Coronary artery (tissue), 2 donors: Measurements from ENCODE around the gene HSFX1.
"Not testable (repeated sequence)": the region's sequence is repeated elsewhere in the genome, so short reads cannot be mapped to it uniquely, and the experiment has no call there.

Experiments
- DNase-seq: peaks from one replicate; pipeline ENCODE4 v3.0.0-alpha.2; 2017; ENCODE audit warnings: low spot score
- H3K27ac ChIP-seq, 2 donors: fragments of 200-600 bp; sonication (generic); one replicate each; pipeline ENCODE4 v1.5.1; 2016 to 2019
- H3K4me3 ChIP-seq: fragments of 200-600 bp; sonication (generic); 2 replicates; pipeline ENCODE4 v1.5.1; 2016; ENCODE audit warnings: mild to moderate bottlenecking, moderate library complexity
- TF ChIP-seq, protein P1 (sequence below): fragments of 200-600 bp; sonication (generic); IDR thresholded peaks from one replicate; pipeline ENCODE4 v1.5.1; 2019; ENCODE audit warnings: antibody characterized with exemption

Gene HSFX1, protein sequence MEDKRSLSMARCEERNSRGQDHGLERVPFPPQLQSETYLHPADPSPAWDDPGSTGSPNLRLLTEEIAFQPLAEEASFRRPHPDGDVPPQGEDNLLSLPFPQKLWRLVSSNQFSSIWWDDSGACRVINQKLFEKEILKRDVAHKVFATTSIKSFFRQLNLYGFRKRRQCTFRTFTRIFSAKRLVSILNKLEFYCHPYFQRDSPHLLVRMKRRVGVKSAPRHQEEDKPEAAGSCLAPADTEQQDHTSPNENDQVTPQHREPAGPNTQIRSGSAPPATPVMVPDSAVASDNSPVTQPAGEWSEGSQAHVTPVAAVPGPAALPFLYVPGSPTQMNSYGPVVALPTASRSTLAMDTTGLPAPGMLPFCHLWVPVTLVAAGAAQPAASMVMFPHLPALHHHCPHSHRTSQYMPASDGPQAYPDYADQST

DNA sequence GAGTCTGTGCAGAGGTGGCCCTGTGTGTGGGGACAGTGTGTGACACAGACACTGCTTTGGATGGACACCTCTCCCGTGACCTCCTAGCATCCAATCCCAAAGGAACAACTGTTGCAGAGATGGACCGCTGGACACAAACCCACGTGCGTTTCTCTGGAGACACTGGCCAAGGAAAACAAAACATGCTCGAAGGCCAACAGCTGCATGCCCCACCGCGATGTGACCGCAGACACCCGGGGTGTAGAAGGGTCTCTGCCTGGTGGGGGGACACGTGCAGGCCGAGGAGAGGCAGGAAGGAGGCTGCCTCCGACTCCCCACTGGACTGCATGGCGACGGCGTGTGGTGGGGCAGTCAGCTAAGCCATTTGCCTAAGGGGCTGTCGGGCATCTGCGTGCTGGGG is at the start of gene HSFX1:
TSS of gene HSFX1 (plus strand) at position 301 of the 400 bp plus-strand sequence. CDS start 614 bp downstream, outside the sequence.
- H3K27ac ChIP-seq, H3K4me3 ChIP-seq, DNase-seq: not testable (repeated sequence)

DNA sequence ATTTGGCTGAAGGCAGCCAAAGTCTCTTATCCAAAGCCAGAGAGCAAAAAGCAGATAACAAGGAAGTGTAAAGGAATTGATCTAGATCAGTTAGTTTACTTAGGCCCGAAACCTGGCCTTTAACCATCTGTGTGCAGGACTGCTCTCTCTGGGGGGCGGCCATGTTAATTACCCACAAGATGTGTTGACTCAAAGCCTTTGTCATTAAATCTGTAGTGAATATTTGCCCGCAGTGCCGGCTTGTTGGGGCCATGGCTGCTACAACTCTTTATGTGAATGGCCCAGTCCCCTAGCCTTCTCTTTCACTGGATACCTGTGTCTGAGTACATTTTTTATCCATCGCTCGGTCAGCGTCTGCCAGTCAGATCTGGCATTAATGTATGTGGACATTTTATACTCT is 46.6 kb upstream of the HSFX1 start:
- not testable (repeated sequence) for H3K27ac ChIP-seq, DNase-seq, H3K4me3 ChIP-seq

DNA sequence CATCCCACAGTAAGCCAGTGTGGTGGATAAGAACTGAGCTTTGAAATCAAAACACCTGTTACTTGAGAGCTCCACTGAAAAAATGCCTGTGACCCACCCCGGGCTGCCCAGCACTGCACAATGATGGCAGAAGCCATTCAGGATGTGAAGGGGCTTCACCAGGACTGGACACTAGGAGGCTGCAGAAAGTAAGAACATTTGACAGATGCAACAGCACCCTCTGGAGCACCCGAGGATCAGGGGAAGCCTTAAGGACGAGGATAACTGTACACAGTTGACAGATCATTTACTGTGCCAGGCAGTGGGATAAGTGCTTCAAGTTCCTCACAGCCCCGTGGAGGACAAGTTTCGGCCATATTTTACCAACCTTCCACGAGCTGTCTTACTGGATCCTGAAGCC is 31.6 kb upstream of the HSFX1 start:
- not testable (repeated sequence) for H3K4me3 ChIP-seq, DNase-seq, H3K27ac ChIP-seq

DNA sequence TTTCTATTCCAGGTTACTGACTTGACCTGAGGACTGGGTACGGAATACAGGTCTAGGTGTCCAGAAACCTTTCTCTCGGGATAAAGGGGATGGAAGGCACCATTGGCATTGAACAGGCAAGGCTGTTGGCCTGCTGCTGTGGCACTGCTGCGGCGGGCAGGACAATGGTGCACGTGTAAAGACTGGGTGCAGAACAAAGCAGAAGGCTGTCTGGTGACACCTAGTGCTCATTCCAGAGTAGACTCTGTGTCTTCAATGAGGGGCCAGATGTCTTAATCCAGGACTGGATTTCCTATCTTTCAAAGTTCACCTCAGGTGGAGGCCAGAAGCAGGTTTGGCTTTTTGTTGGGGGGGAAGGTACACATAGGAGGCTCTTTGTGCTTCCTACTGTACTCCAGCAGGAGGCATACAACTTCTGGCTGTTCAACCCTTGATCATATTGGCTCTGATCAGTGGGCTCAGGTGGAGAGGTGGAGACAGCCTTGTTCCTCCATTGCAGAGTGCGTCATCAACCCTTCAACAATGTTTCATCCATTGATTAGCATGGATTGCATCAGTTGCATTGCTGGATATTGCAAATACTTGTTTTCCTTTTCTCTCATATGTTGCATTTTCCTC is 27.4 kb upstream of the HSFX1 start:
- DNase-seq, H3K4me3 ChIP-seq, H3K27ac ChIP-seq: not testable (repeated sequence)

DNA sequence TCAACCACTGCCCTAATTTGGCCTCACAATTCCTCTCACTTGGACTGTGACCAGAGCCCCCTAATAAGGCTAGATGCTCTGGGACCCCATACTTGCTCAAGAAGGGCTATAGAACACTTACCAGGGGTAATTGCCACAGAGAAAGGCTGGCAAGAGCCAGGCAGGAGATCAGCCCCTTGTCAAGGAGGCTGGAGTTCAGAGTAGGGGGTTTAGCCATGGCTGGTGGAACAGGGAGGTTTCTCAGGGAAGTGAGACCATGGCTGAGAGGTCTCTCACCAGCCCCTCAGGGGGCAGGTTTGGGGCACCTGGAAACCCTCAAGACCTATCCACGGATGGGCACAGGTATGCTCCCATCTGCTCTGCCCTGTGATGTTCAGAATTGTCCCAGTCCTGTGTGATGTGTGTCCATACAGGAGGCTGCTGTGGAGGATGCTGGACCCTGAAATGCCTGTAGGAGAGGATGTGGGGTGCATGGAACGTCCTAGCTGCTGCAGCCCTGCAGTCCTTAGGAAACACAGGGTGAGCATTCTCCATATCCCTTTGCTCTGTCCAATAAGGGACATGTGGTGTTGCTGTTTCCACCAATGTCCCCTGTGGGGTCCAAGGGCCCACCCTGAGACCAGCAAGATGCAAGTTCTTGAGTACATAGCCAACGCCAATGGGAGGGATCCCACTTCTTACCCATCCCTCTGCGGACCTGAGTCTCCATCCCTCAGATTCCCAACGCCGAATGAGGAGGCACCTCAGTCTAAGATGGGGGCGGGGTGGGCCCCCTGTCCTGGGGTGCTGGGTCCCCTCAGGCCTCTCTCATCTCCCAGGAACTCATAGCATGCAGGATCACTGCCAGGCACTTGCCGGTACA is 16.4 kb upstream of the HSFX1 start:
- Histone ChIP-seq H3K4me3 (no peak overlapping the region), H3K27ac (no peak overlapping the region)
- TF ChIP-seq, protein P1, sequence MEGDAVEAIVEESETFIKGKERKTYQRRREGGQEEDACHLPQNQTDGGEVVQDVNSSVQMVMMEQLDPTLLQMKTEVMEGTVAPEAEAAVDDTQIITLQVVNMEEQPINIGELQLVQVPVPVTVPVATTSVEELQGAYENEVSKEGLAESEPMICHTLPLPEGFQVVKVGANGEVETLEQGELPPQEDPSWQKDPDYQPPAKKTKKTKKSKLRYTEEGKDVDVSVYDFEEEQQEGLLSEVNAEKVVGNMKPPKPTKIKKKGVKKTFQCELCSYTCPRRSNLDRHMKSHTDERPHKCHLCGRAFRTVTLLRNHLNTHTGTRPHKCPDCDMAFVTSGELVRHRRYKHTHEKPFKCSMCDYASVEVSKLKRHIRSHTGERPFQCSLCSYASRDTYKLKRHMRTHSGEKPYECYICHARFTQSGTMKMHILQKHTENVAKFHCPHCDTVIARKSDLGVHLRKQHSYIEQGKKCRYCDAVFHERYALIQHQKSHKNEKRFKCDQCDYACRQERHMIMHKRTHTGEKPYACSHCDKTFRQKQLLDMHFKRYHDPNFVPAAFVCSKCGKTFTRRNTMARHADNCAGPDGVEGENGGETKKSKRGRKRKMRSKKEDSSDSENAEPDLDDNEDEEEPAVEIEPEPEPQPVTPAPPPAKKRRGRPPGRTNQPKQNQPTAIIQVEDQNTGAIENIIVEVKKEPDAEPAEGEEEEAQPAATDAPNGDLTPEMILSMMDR: no peak
- DNase-seq: no peak

DNA sequence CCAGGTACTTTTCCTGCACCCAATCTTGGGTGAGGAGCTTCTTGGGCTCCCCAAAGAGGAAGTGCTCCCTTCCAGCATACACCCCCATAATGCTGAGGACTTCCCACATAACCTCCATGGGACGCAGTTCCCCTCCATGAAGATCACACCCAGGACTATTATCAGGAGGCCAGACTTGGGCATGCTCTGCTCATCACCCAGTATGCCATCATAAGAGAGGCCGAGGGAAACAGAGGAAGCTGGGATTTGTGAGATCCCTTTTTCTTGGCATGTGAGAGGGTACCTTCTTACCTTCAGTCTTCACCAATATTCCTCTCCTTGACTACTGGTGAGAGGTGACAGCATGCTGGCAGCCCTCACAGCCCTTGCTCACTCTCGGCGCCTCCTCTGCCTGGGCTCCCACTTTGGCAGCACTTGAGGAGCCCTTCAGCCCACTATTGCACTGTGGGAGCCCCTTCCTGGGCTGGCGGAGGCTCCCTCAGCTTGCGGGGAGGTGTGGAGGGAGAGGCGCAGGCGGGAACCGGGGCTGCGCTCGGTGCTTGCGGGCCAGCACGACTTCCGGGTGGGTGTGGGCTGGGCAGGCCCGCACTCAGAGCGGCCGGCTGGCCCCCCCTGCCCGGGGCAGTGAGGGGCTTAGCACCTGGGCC is 15.7 kb upstream of the HSFX1 start:
- TF ChIP-seq, protein P1: no peak
- Histone ChIP-seq H3K27ac (no peak overlapping the region), H3K4me3 (no peak overlapping the region)
- peak; percentile 41 for DNase-seq

DNA sequence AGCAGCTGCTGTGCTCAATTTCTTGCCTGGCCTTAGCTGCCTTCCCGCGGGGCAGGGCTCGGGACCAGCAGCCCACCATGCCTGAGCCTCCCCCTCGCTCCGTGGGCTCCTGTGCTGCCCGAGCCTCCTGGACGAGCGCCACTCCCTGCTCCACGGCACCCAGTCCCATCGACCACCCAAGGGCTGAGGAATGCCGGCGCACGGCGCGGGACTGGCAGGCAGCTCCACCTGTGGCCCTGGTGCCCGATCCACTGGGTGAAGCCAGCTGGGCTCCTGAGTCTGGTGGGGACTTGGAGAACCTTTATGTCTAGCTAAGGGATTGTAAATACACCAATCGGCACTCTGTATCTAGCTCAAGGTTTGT is 15.2 kb upstream of the HSFX1 start:
- not testable (repeated sequence) for DNase-seq, H3K4me3 ChIP-seq, H3K27ac ChIP-seq

DNA sequence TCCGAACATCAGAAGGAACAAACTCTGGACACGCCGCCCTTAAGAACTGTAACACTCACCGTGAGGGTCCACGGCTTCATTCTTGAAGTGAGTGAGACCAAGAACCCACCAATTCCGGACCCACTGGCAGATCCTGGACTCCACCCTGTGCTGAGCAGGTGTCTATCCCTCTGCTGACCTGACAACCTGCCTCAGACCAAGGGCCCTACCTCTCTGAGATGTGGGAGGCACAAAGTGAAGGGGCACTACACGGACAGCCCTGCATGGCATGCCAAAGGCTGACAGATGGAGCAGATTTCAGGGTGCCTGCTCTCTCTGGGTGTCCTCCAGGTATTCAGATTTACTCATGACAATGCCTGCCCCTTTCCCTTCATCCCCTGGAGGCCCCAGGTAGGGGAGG is 14.0 kb upstream of the HSFX1 start:
- no peak overlapping the region for H3K27ac ChIP-seq
- no peak overlapping the region for H3K4me3 ChIP-seq
- peak; percentile 43 for DNase-seq
- TF ChIP-seq, protein P1: no peak

DNA sequence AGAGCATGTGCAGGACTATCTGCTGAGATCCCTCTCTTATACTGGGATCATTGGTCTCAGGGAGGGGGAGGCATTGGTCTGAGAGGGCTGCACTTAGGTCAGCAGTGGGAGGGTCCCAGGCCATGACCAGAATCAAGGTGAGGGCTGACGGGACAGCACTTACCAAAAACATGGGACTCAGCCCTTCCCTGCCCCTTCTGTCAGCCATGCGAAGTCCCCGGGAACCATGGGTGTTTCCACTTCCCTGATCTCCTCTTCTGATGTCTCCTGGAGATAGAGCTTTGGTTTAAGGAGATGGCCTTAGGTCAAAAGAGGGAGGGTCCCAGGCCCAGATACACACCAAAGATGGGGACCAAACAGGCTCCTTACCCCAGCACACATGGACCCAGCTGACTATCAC is 12.9 kb upstream of the HSFX1 start:
- no peak overlapping the region for H3K27ac ChIP-seq
- no peak overlapping the region for H3K4me3 ChIP-seq
- TF ChIP-seq, protein P1: no peak
- peak; percentile 53 for DNase-seq

DNA sequence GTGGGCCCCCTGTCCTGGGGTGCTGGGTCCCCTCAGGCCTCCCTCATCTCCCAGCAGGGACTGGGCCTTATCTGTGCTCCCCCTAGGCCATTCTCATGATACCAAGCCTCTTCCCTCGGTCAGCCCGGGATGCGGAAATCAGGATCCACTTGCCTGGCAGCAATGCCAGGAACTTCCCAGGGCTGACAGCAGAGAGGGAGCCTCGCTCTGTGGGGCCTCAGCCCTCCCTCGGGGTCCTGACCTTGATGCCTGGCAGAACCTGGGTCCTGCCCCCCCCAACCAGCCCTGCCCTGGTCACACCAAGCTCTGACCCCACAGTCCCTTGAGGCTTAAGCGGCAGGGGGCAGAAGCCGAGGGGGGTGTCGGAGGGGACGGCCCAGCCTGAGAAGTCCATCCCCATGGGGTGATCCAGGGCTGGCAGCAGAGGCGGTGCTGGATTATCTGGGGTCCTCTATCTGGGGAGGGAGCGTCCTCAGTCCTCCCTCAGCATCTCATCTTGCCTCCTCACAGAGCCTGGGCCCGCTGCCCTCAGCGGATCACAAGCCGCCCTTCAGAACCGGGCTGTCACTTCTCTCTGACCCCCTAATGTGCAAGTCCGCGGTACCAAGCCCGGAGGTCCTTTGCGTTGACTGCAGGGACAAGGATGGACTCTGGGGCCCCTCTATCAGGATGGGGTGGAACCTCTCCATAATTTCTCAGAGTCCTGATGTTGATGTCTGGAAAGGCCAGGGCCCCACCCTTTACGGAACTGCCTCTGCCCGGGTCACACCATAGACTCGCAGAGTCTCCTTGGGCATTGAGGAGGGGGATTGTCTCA is 11.8 kb upstream of the HSFX1 start:
- not testable (repeated sequence) for H3K4me3 ChIP-seq, H3K27ac ChIP-seq
- DNase-seq: peak; percentile 41
